Measurements from ENCODE around the gene RSPH1.

Gene RSPH1

DNA sequence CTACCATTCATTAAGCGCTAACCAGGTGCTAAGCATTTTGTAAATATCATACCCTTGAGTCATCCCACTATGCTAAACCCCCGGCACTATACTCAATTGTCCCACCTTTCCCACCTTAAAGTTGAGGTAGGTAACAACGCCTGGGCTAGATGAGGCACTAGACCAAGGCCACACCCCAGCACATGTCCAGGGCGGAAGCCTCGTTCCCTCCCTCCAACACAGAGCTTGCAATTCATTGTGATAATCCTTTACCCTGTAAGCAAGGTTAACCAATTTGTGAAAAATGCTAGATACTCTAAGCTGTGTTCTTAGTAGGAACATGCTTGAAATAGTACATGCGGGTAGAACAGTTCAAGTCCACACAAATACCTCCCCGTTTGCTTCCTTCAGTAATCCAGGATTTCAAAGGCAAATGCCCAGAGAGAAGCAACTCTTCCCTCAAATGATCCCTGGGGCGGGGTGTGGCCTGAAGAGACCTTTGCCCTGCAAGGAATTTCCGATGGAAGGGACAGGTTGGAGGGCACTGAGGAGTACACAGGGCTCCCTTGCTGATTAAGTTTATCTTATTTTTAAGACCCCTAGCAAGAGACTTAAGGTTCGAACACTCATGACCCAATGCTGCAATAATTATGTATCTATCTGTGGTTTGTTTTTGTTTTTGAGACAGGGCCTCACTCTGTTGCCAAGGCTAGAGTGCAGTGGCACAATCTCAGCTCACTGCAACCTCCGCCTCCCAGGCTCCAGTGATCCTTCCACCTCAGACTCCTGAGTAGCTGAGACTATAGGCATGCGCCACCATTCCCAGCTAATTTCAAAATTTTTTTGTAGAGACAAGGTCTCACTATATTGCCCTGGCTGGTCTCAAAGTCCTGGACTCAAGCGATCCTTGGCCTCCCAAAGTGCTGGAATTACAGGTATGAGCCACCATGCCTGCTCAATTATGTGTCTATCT is 2.6 kb downstream of the RSPH1 start:
- no peak for DNase-seq (ENCODE audit: extremely low spot score)
- no peak for TF ChIP-seq BHLHE40 (IDR thresholded peaks at IDR 0.05; ENCODE audit: borderline replicate concordance)
- TF ChIP-seq FOXA1 (IDR thresholded peaks at IDR 0.05): no peak
- no peak for TF ChIP-seq CTBP1 (IDR thresholded peaks at IDR 0.05; ENCODE audit: borderline replicate concordance)
- no peak for TF ChIP-seq SP1 (IDR thresholded peaks at IDR 0.05)
- TF ChIP-seq ARNT (IDR thresholded peaks at IDR 0.05): no peak
- TF ChIP-seq L3MBTL2 (conservative IDR thresholded peaks at IDR 0.05): no peak
- no peak for TF ChIP-seq TARDBP (IDR thresholded peaks at IDR 0.05)
- no peak for TF ChIP-seq LEF1 (IDR thresholded peaks at IDR 0.05; ENCODE audit: borderline replicate concordance)
- POLR2A ChIA-PET: no interaction called here
- CTCF ChIA-PET: no interaction called here

DNA sequence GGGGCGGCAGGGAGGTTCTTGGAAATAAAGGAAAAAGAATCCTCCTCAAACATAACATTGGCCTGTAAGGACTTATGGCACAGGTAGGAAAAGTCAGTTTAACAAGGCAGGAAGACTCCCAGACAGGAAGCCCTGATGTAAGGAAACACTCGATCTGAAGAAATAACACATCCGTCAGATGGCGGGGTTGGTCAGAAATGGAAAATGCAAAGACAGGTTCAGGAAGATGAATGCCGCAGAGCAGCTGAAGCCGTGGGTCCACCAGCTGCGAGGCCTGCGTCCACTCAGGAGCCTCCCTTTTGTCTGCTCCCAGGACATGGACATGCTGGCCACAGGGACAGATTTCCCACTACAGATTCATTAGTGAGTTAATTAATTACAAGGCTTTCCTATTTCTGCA is 3.8 kb downstream of the RSPH1 start:
- ChIA-PET POLR2A (no interaction called here), CTCF (no interaction called here)
- no peak for DNase-seq (ENCODE audit: extremely low spot score)
- TF ChIP-seq FOXA1 (IDR thresholded peaks at IDR 0.05): no peak
- no peak for TF ChIP-seq ELF4 (IDR thresholded peaks at IDR 0.05)
- TF ChIP-seq TARDBP (IDR thresholded peaks at IDR 0.05): no peak
- TF ChIP-seq CTBP1 (IDR thresholded peaks at IDR 0.05; ENCODE audit: borderline replicate concordance): no peak
- TF ChIP-seq SUZ12 (IDR thresholded peaks at IDR 0.05): no peak
- TF ChIP-seq LEF1 (IDR thresholded peaks at IDR 0.05; ENCODE audit: borderline replicate concordance): no peak
- TF ChIP-seq HDGF (IDR thresholded peaks at IDR 0.05; ENCODE audit: borderline replicate concordance): no peak
- no peak for TF ChIP-seq FOXK2 (IDR thresholded peaks at IDR 0.05)
- TF ChIP-seq L3MBTL2 (conservative IDR thresholded peaks at IDR 0.05): no peak
- TF ChIP-seq BHLHE40 (IDR thresholded peaks at IDR 0.05; ENCODE audit: borderline replicate concordance): no peak
- no peak for TF ChIP-seq NFRKB (IDR thresholded peaks at IDR 0.05)
- no peak for TF ChIP-seq SP1 (IDR thresholded peaks at IDR 0.05)

DNA sequence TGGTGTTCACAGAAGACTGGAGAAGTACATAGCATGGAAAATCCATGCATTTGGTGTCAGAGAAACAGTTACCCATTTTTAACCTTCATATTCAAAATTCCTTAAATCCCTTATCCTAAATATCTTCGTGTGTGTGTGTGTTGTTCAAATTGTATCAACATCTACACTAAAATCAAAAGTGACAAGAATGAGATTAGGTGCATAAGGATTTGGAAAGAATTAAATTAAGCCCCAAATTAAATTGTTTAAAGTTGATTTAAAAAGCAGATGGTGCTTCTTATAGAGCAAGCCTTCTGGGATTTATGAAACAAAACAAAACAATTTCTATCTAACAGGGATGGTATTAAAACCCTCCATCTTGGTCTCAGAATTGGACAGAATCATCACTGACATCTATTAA is 4.7 kb downstream of the RSPH1 start:
- TF ChIP-seq CTBP1 (IDR thresholded peaks at IDR 0.05; ENCODE audit: borderline replicate concordance) (no peak), L3MBTL2 (conservative IDR thresholded peaks at IDR 0.05) (no peak), ELF4 (IDR thresholded peaks at IDR 0.05) (no peak), FOXA1 (IDR thresholded peaks at IDR 0.05) (no peak), SUZ12 (IDR thresholded peaks at IDR 0.05) (no peak), HDGF (IDR thresholded peaks at IDR 0.05; ENCODE audit: borderline replicate concordance) (no peak), ARNT (IDR thresholded peaks at IDR 0.05) (no peak), LEF1 (IDR thresholded peaks at IDR 0.05; ENCODE audit: borderline replicate concordance) (no peak), BHLHE40 (IDR thresholded peaks at IDR 0.05; ENCODE audit: borderline replicate concordance) (no peak), FOXM1 (IDR thresholded peaks at IDR 0.05; ENCODE audit: borderline replicate concordance) (no peak), TARDBP (IDR thresholded peaks at IDR 0.05) (no peak), FOXK2 (IDR thresholded peaks at IDR 0.05) (no peak), SP1 (IDR thresholded peaks at IDR 0.05) (no peak), NFRKB (IDR thresholded peaks at IDR 0.05) (no peak)
- TF ChIP-seq, protein P1, sequence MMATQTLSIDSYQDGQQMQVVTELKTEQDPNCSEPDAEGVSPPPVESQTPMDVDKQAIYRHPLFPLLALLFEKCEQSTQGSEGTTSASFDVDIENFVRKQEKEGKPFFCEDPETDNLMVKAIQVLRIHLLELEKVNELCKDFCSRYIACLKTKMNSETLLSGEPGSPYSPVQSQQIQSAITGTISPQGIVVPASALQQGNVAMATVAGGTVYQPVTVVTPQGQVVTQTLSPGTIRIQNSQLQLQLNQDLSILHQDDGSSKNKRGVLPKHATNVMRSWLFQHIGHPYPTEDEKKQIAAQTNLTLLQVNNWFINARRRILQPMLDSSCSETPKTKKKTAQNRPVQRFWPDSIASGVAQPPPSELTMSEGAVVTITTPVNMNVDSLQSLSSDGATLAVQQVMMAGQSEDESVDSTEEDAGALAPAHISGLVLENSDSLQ (IDR thresholded peaks at IDR 0.05): no peak
- no peak for DNase-seq (ENCODE audit: extremely low spot score)
- CTCF ChIA-PET: no interaction called here
- POLR2A ChIA-PET: no interaction called here

DNA sequence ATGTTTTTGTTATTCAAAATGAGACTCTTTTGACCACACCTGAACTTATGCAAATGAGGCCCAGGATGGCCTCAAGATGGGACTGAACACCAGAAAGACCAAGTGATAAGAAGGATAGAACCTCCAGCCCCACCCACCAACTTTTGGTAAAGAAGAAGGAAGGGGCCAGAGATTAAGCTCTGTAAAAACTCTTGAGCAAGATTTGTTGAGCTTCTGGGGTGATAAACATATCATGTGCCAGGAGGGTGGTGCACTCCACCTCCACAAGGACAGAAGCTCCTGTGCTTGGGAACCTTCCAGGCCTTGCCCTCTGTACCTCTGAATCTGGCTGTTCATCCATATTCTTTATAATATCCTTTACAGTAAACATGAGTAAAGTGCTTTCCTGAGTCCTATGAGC is 5.3 kb downstream of the RSPH1 start:
- POLR2A ChIA-PET: no interaction called here
- no peak for DNase-seq (ENCODE audit: extremely low spot score)
- CTCF ChIA-PET: no interaction called here
- TF ChIP-seq HDGF (IDR thresholded peaks at IDR 0.05; ENCODE audit: borderline replicate concordance) (no peak), BHLHE40 (IDR thresholded peaks at IDR 0.05; ENCODE audit: borderline replicate concordance) (no peak), L3MBTL2 (conservative IDR thresholded peaks at IDR 0.05) (no peak), FOXM1 (IDR thresholded peaks at IDR 0.05; ENCODE audit: borderline replicate concordance) (no peak), LEF1 (IDR thresholded peaks at IDR 0.05; ENCODE audit: borderline replicate concordance) (no peak), NFRKB (IDR thresholded peaks at IDR 0.05) (no peak), TARDBP (IDR thresholded peaks at IDR 0.05) (no peak), SUZ12 (IDR thresholded peaks at IDR 0.05) (no peak), FOXK2 (IDR thresholded peaks at IDR 0.05) (no peak), SP1 (IDR thresholded peaks at IDR 0.05) (no peak), CTBP1 (IDR thresholded peaks at IDR 0.05; ENCODE audit: borderline replicate concordance) (no peak), ARNT (IDR thresholded peaks at IDR 0.05) (no peak), ZNF384 (IDR thresholded peaks at IDR 0.05) (no peak), FOXA1 (IDR thresholded peaks at IDR 0.05) (no peak), ELF4 (IDR thresholded peaks at IDR 0.05) (no peak)
- TF ChIP-seq, protein P1 (IDR thresholded peaks at IDR 0.05): no peak

DNA sequence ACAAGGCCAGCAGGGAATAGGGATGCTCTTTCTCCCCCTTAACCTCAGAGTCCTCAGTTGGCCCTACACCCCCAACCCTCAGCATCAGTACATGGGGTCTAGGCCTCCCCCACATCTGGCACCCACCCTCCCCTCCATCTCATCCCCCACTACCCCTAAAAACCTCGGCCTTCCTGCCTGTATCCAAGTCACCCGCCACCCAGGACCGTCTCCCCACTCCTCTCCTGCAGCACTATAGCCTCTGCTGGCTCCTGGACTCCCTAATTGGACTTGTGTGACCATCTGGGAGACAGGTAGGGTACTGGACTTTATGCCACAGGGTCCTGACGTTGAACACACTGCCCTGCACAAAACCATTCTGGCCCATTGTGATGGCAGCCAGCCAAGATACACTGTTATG is 6.0 kb downstream of the RSPH1 start:
- POLR2A ChIA-PET: no interaction called here
- no peak for DNase-seq (ENCODE audit: extremely low spot score)
- CTCF ChIA-PET: no interaction called here
- no peak for TF ChIP-seq FOXA1 (IDR thresholded peaks at IDR 0.05)
- no peak for TF ChIP-seq SP1 (IDR thresholded peaks at IDR 0.05)
- TF ChIP-seq, protein P1 (IDR thresholded peaks at IDR 0.05): no peak
- TF ChIP-seq ZNF384 (IDR thresholded peaks at IDR 0.05): no peak
- TF ChIP-seq L3MBTL2 (conservative IDR thresholded peaks at IDR 0.05): no peak
- TF ChIP-seq BHLHE40 (IDR thresholded peaks at IDR 0.05; ENCODE audit: borderline replicate concordance): no peak
- no peak for TF ChIP-seq CTBP1 (IDR thresholded peaks at IDR 0.05; ENCODE audit: borderline replicate concordance)
- TF ChIP-seq HDGF (IDR thresholded peaks at IDR 0.05; ENCODE audit: borderline replicate concordance): no peak
- no peak for TF ChIP-seq LEF1 (IDR thresholded peaks at IDR 0.05; ENCODE audit: borderline replicate concordance)
- TF ChIP-seq FOXM1 (IDR thresholded peaks at IDR 0.05; ENCODE audit: borderline replicate concordance): no peak
- TF ChIP-seq ELF4 (IDR thresholded peaks at IDR 0.05): no peak
- TF ChIP-seq TARDBP (IDR thresholded peaks at IDR 0.05): no peak
- TF ChIP-seq NFRKB (IDR thresholded peaks at IDR 0.05): no peak
- no peak for TF ChIP-seq FOXK2 (IDR thresholded peaks at IDR 0.05)
- no peak for TF ChIP-seq SUZ12 (IDR thresholded peaks at IDR 0.05)
- no peak for TF ChIP-seq ARNT (IDR thresholded peaks at IDR 0.05)

Data from HEK293T (cell line).